ENCODE data around the gene GLYATL3.

GLYATL3 gene

DNA sequence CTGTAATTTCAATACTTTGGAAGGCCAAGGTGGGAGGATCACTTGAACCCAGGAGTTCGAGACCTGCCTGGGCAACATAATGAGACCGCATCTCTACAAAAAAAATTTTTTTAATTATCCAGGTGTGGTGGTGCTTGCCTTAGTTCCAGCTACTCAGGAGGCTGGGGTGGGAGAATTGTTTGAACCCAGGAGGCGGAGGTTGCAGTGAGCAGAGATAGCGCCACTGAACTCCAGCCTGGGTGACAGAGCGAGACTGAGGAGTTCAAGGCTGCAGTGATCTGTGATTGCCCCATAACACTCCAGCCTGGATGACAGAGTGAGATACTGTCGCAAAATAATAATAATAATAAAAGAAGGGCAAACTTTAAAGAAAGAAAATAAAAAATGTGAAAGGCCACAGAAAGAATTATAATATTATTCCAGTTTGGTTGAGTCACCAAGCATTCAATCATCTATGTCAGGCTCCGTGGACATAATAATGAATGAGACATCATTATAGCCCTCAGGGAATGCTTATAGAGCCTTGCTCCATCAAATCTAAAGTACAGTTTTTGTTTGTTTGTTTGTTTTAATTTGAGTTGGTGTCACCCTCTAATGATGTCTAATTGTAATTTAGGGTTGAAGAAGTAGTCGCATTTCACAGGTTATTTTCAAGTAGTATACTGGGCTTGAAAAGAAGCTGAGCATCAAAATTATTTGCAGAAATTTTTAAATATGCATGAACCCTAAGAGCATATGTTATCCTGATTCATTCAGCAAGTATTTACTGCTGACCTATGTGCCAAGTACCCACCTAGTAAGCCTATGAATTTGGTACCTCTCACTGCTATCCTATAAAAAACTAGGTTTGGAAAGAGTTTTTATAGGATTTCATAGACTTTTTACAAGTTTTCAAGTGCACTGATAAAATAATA lies 15.1 kb downstream of the GLYATL3 start:
- no peak for DNase-seq (ENCODE audit: low spot score)

DNA sequence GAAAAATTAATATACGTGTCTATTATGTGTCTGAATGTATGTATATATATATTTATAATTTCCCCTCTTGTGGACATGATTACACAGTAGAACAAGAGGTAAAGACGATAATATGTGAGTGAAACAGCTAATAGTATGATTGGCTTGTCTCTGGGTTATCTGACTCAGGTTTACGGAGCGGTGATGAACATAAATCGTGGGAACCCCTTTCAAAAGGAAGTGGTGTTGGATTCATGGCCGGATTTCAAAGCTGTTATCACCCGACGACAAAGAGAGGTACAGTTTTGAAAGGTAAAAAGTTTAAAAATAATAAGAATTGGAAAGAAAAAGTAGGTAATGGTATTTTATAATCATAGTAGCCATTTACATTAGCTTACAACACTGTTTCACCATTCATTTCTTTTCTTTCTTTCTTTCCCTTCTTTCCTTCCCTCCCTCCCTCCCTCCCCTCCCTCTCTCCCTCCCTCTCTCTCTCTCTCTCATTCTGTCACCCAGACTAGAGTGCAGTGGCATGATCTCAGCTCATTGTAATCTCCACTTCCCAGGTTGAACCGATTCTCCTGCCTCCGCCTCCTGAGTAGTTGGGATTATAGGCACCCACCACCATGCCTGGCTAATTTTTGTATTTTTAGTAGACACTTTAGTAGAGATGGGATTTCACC lies 15.9 kb downstream of the GLYATL3 start:
- no peak for DNase-seq (ENCODE audit: low spot score)

DNA sequence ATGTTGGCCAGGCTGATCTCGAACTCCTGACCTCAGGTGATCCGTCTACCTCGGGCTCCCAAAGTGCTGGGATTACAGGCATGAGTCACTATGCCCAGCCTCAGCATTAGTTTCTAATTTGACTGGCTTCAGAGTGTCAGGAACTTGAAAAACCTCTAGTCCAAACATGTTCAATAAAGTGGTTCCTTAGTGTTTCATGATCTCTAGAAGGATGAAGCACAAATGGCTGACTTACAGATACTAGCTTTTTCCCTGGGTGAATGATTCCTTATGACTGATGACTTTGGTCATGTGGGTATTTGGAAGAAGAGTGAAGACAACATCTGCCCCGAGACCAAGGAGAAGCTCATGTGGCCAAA lies 16.4 kb downstream of the GLYATL3 start:
- DNase-seq (ENCODE audit: low spot score) = no peak

DNA sequence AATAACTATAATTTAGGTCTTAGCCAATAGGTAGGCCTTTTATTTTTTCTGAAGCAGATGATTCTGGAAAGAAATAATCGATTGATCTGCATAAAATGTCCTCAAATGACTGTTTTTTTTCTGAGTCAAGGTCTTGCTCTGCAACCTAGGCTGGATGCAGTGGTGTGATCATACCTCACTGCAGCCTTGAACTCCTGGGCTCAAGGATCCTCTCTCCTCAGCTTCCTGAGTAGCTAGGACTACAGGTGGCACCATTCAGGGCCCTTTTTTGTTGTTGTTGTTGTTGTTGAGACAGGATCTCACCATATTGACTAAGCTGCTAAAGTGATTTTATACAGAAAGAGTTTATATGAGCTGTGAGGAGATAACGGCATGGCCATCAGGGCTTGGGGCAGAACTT lies 18.2 kb downstream of the GLYATL3 start:
- DNase-seq (ENCODE audit: low spot score) = no peak

DNA sequence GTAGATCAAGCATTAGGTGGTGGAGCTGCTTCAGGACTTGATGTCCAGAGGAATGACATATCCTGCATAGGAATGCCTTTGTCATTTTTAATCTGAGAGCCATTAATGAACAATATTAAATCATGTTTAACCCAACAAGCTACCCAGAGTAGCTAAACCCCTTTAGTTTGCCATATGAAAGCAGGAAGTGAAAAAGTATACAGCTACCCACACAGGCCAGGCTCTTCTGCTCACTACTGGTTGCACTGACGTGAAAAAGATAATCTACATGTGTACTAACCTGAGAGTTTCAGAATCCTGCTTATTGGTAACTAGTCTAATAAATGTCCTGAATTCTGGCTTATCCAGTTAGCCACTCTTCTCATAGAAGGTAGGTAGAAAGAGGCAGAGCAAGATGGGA lies 19.9 kb downstream of the GLYATL3 start:
- no peak for DNase-seq (ENCODE audit: low spot score)

DNA sequence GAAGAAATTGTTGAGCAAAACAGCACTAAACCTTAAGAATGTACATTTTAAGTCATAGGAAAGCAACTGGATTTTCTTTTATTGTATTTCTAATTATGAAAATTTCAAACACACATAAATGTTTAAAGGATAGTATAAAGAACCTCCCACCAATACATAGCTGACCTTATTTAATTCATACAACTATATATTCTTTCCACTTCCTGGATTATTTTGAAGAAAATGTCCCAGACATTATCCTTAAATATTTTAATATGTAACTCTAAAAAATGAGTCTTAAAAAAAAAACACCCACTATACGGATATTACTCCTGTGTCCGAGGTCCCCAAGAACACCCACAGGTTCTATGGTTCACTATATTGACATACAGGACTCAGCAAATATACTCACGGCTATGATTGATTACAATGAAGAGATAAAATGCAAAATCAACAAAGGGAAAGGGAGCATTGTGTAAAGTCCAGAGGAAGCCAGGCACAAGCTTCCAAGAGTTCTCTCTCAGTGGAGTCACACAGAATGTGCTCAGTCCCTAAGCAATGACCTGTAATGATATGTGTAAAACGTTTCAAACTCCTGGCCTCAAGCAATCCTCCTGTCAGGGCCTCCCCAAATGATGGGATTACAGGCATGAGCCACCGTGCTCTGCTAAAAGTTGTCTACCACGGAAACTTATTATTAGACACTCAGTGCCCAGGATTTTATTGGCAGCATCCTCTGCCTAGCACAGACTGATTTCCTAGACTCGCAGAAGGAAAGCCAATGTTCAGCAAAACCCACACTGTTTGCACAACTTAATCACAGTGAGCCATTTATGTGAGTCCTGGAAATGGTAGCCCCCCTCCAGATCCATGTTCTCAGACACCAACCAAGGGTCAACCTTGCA lies 23.2 kb downstream of the GLYATL3 start:
- no peak for DNase-seq (ENCODE audit: low spot score)

DNA sequence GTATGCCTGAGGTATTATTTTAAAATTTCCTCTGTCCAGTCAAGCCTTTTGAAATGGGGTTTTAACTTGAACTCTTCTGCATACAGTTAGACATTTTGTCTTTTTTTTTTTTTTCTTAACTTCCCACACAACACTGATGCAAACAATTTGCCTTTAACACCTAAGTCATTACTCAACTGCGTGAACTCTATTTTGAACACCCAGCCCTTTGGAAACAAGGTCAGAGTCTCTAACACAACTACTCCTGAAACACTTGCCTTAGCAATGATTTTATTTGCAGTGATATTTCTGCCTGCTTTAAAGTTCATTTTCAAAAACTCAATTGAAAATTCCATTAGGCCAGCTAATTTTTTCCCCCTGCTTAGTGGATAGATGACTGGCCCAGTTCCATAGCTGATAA lies 24.2 kb downstream of the GLYATL3 start:
- DNase-seq (ENCODE audit: low spot score) = no peak

DNA sequence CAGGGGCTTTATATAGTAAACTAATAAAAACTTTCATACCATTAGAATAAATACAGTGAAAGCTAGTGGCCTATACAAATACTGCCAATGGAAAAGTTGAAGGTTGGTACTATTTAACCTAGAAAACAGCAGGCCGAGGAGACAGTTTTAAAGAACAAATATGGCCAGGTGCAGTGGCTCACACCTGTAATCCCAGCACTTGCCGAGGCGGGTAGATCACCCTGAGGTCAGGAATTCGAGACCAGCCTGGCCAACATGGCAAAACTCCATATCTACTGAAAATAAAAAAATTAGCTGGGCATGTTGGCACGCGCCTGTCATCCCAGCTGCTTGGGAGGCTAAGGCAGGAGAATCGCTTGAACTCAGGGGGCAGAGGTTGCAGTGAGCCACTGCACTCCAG lies 24.8 kb downstream of the GLYATL3 start:
- no peak for DNase-seq (ENCODE audit: low spot score)

DNA sequence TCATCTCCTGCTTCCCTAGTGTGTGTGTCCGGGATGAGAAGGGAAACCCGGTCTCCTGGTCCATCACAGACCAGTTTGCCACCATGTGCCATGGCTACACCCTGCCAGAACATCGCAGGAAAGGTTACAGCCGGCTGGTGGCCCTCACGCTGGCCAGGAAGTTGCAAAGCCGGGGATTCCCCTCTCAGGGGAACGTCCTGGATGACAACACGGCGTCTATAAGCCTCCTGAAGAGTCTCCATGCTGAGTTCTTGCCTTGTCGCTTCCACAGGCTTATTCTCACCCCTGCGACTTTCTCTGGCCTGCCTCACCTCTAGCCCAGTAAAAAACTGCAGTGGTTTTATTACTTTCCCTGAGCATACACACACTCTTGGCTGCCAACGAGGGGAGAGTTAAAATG lies 26.9 kb downstream of the GLYATL3 start:
- DNase-seq (ENCODE audit: low spot score) = no peak

DNA sequence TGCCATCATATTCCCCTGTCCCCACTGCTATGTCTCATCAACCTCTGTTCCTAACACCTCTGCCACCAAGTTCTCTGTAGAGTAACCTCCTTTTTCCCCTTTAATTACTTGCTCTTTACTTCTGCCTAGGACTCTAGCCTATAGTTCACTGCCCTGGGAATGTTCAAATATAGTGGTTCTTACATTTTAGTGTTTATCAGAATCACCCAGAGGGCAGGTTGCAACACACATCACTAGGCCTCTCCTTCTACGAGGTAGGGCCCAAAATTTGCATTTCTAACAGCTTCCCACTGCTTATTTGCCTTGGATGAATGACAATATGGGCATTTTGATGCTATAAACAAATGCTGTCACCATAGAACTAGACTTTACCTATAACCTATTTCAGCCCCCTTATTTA lies 27.6 kb downstream of the GLYATL3 start:
- DNase-seq (ENCODE audit: low spot score) = no peak

DNA sequence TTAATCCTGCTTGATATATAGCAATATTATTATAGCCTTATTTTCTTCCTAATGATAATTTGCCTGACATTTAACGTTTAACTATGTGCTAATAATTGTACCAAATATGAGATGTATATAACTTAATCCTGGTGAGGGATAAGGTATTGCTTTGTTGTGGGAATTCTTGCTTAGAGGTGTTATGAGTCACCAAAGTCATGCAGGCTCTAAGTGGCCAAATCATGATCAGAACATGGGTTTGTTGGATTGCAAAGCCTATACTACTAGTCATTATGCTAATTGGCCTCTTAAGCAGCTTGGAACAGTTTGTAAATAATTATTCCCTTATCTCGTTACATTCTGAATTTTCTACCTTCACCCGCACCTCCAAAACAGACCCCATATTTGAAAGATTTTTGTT lies 28.8 kb downstream of the GLYATL3 start:
- DNase-seq (ENCODE audit: low spot score) = no peak

DNA sequence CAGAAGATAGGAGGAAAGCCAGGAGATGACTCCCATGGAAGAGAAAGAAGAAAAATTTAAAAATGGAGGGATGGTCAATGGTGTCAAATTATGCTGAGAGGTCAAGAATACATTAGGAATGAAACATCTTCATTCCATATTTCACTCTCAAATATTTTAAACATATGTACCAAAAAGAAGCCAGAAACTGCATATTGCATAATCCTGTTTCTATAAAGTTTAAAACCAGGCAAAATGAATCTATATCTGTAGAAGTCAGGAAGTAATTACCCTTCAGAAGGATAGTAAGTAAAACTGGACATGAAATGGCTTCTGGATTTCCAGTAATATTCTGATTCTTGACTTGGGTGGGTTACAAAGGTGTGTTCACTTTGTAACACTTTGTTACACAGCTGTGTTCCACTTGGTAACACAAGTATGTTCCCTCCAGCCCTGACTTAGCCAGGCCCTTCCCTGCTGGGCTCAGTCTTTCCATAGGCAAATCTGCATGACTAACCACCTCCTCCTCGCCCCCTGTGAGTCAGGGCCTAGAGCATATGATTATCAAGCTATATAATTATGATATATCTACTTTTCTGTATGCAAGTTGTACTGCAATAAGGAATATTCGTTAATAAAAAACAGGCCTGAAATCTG lies 30.5 kb downstream of the GLYATL3 start:
- DNase-seq (ENCODE audit: low spot score) = no peak

DNA sequence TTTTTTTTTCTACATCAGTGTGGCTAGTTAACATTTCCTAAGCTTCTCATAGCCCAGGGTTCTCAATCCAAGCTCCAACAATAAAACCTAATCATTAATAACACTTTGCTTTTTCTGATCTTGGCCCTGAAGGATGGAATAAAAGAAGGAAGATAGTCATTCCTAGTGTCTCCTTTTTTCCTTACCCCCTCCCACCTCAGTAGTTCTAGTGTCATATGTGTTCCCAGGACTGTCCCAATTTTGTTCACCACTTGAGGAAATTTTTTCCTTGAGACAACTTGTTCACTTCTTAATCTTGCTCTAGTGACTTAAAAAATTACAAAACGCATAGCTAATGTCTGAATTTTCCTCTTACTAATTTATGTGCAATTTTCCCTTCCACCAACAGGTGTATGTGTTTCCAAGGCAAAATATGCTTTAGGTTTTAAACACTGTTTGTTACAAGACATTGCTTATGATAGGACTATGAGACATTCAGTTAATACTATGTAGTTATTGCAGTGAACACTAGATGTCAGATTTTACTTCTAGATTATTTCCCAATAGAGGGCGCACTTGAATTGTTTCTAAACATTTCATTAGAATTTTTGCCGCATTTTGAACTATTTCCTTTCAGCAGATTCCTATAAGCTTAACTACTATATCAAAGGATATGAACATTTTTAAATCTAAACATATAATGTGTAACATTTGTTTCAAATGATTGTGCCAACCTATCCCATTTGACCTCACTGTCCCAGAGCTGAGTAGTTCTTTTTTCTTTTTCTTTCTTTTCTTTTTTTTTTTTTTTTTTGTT lies 32.2 kb downstream of the GLYATL3 start:
- DNase-seq (ENCODE audit: low spot score) = peak; percentile 17

DNA sequence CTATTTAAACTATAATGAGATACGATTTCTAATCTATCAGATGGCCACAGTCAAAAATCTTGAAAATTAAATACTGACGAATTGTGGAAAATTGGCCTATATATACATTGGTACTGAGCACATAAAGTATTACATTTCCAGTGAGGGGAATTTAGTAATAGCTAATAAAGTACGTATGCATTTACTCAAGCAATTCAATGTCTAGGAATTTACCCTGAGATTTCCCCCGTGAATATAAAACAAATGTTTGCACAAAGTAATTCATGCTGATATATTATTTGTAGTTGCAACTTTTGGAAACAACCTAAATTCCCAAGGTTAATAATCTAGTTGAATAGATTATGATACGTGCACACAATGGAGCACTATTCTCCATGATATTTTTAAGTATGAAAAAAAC lies 36.1 kb downstream of the GLYATL3 start:
- no peak for DNase-seq (ENCODE audit: low spot score)

DNA sequence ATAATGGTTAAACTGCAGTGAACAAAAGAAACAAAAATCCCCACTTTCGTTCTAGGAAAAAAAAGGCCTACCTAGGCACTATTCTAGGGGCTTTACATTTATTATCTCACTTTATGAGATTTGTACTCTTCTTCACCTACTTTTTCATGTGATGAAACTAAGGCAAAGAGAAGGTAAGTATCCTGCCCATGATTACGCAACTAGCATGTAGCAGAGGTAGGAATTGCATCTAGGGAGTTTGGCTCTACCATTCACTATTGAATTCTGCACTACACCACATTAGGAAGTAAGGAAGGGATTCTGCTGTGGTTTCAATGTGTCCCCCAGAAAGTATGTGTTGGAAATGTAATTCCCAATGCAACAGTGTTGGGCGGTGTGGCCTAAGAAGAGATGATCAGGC lies 39.4 kb downstream of the GLYATL3 start:
- no peak for DNase-seq (ENCODE audit: low spot score)

DNA sequence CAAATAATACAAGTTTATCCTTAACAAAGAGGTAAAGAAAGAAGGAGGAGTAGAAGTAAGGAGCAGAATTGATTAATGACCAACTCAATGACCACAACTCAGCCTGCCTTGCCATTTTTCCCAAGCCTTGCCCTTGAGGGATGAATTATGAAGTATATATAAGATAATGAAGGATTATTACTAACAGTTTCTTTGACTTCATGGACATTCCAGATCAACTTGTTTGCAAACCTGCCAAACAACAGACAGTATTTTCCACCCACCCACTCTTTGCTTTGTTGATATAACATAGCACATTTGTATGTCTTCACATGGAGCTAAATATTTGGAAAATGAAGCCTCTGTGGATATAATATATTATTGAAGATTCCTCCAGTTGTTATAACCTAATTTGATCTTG lies 40.9 kb downstream of the GLYATL3 start:
- no peak for DNase-seq (ENCODE audit: low spot score)

DNA sequence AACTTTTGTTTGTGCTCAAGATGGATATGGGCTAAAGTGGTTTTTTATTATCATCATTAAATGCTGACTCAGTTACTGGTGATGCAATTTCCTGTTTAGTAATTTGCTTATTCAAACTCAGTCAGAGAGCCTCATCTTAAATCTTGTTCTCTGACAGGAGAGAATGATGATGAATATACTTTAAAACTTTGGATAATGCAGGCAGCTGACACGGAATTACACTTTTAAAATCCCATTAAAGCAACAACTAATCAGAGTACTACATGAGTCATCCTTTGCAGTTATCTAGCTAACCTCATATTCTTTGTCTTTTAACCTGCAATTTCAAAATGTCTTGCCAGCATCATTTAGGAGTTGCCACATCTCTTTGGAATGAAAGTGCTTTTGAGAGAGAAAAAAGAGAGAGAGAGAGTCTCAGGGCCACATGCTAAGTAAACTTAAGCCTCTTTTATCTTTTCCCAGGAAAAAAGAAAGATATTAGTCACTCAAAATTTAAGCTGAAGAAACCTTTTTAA lies 41.5 kb downstream of the GLYATL3 start:
- no peak for DNase-seq (ENCODE audit: low spot score)

DNA sequence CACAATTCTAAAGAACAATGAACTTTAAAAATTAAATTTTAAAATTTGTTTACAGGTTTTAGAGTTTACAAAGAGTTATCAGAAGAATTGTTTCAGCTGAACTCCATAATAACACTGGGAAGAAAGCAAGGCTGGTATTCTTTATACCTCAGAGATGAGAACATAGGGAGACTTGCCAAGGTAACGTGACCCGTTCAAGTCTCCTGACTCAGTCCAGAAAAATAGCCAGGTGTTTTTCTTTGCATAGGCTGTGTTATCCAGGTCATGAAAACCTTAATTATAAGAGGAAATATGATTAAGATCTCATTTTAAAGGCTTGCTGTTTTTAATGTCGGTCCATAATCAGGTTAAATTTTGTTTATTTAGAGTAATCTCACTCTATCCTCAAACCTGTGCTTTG lies 42.2 kb downstream of the GLYATL3 start:
- DNase-seq (ENCODE audit: low spot score) = no peak

DNA sequence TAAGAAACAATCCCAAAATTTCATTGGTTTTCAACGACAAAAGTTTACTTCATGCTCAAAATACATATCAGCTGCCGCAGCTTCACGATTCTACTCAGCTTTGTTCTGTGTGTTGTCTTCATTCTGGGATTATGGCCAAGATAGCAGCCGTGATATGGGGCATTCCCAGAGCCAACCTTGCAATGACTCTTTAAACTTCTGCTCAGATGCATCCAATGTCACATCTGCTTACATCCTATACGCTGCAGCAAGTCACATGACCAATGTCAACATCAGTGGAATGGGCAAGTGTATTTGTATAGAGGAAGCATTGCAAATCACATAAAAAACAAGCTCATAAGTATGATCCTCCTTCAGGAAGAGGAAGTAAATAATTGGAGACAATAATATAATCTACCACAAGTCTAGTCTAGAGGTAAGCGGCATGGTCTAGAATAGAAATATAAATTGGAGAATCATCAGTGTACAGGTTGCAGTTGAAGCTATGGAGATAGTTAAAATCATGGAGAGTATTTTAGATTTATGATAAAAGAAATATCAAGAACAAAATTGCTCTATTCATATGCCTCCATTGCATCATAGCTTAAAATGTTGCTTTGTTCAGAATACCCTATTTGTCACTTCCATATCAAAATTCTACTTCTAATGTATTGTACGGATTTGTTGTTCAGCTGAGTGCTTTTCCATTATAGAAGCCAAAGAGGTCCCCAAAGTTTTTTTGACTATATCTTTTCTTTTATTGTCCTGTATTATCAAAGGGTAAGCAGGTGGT lies 43.5 kb downstream of the GLYATL3 start:
- DNase-seq (ENCODE audit: low spot score) = no peak

DNA sequence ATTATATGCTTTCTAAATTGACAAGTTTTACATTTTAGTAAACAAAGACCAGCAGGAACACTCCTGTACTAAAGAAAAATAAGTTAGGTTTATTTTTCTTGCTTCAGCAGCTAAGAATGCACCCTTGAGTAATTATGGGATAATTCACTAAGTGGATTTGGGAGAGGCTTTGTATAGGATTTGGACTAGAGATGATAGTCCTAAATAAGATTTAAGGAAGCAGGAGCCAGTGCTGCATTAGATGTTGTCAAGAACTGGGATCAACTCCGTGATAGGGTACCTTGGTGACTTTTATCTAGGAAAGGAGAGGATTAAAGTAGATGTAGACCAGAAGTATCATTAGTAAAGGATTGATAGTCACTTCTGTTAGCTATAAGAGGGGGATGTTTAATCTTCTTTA lies 46.6 kb downstream of the GLYATL3 start:
- DNase-seq (ENCODE audit: low spot score) = no peak

All from AG08396 (cell line).